HCT116 (cell line): ENCODE data around the gene CEP97. TPM values are rescaled to one million over a fixed set of nuclear protein-coding genes. Genes with fewer than 3 reads are reported as not detected.

ENCODE experiments used
- ATAC-seq: fragments of 200-7000 bp; cut with Tn5 transposase; 2 replicates; pipeline ENCODE4 v1.9.1; 2020; ENCODE audit warnings: mild to moderate bottlenecking, moderate library complexity
- BruUV-seq: library from RNA; stranded (reverse); fragments of 400-500 nt; replicated peaks from 2 replicates; lab custom pipeline; 2021; lab: Mats Ljungman, UMichigan
- CTCF ChIA-PET: fragments of 300-600 bp; sonication (Branson Sonifier 250); formaldehyde crosslinking; loops from one replicate; lab custom pipeline; 2021; ENCODE audit warnings: antibody characterized with exemption; lab: Charles Lee
- POLR2A ChIA-PET: fragments of 300-600, 350-600 bp; sonication (Branson Sonifier 250); formaldehyde crosslinking; loops from one replicate; lab custom pipeline; 2021; ENCODE audit warnings: antibody characterized with exemption; lab: Charles Lee
- RAD21 ChIA-PET, 2 experiments: fragments of 300-600 bp; sonication (Branson Sonifier 250); formaldehyde crosslinking; loops; one replicate each; lab custom pipeline; 2023; ENCODE audit warnings: low total read pairs in 2 of 2; ENCODE audit not compliant: uncharacterized antibody in 2 of 2, unreplicated experiment in 2 of 2, low non-redundant PET in 1 of 2; lab: Charles Lee
- DNase-seq: peaks from one replicate; pipeline ENCODE4 v3.0.0-alpha.2; 2010; ENCODE audit warnings: low read depth, low spot score
- H2AFZ ChIP-seq: fragments of 200-600 bp; shearing (Covaris generic), sonication (generic); 2 replicates; pipeline ENCODE4 v1.6.1; 2017; ENCODE audit warnings: low read depth, mixed run types, mixed read lengths, antibody characterized with exemption, low read length; ENCODE audit not compliant: poor library complexity, severe bottlenecking
- H3K27ac ChIP-seq: 2 replicates; pipeline ENCODE4 v1.5.1; 2012; ENCODE audit warnings: low read depth, low read length
- H3K27me3 ChIP-seq: fragments of 200-600 bp; sonication (generic); 2 replicates; pipeline ENCODE4 v1.6.1; 2016; ENCODE audit warnings: mixed run types, low read length, mixed read lengths; ENCODE audit not compliant: insufficient read depth
- H3K36me3 ChIP-seq, 2 experiments: fragments of 200-500 bp in 1 of 2; fragments of 200-600 bp in 1 of 2; sonication (Bioruptor generic) in 1 of 2; sonication (generic) in 1 of 2; 2 replicates each; pipeline versions ENCODE4 v1.5.1 to v1.6.1; 2014 to 2016; ENCODE audit warnings: low read length in 2 of 2, inconsistent platforms in 1 of 2, mixed read lengths in 1 of 2, mixed run types in 1 of 2; ENCODE audit not compliant: insufficient read depth in 2 of 2, control insufficient read depth in 1 of 2
- H3K4me1 ChIP-seq, 2 experiments: fragments of 200-600 bp in 1 of 2; sonication (generic) in 1 of 2; 2 replicates each; pipeline versions ENCODE4 v1.5.1 to v1.6.1; 2012 to 2017; ENCODE audit warnings: low read length in 2 of 2, inconsistent platforms in 1 of 2, mild to moderate bottlenecking in 1 of 2, mixed read lengths in 1 of 2, mixed run types in 1 of 2, moderate library complexity in 1 of 2; ENCODE audit not compliant: insufficient read depth in 2 of 2, control insufficient read depth in 1 of 2
- H3K4me2 ChIP-seq: fragments of 200-600 bp; sonication (generic); 2 replicates; pipeline ENCODE4 v1.6.1; 2017; ENCODE audit warnings: mixed run types, low read length, mixed read lengths
- H3K4me3 ChIP-seq, 2 experiments: fragments of 200-600 bp in 1 of 2; sonication (generic) in 1 of 2; replicated peaks in 1 of 2; 2 replicates each; pipeline ENCODE4 v1.5.1; 2011 to 2016; ENCODE audit warnings: low read length in 2 of 2, control low read depth in 1 of 2, low read depth in 1 of 2, mild to moderate bottlenecking in 1 of 2, mixed read lengths in 1 of 2, mixed run types in 1 of 2
- H3K79me2 ChIP-seq: fragments of 200-600 bp; sonication (generic); 2 replicates; pipeline ENCODE4 v1.6.1; 2017; ENCODE audit warnings: mild to moderate bottlenecking, mixed run types, low read length, moderate library complexity, mixed read lengths; ENCODE audit not compliant: insufficient read depth
- H3K9ac ChIP-seq: fragments of 200-600 bp; sonication (generic); 2 replicates; pipeline ENCODE4 v1.6.1; 2016; ENCODE audit warnings: low read length, mixed read lengths
- H3K9me2 ChIP-seq: fragments of 200-600 bp; sonication (generic), shearing (Covaris generic); 2 replicates; pipeline ENCODE4 v1.6.1; 2017; ENCODE audit warnings: mixed run types, mild to moderate bottlenecking, moderate library complexity; ENCODE audit not compliant: insufficient read depth
- H3K9me3 ChIP-seq, 2 experiments: fragments of 200-500 bp in 1 of 2; fragments of 200-600 bp in 1 of 2; sonication (Bioruptor generic) in 1 of 2; sonication (generic) in 1 of 2; 2 replicates each; pipeline ENCODE4 v1.6.1; 2014 to 2017; ENCODE audit warnings: low read length in 2 of 2, mixed read lengths in 2 of 2, inconsistent platforms in 1 of 2, low read depth in 1 of 2, mild to moderate bottlenecking in 1 of 2, mixed run types in 1 of 2, moderate library complexity in 1 of 2; ENCODE audit not compliant: control insufficient read depth in 1 of 2, insufficient read depth in 1 of 2
- H4K20me1 ChIP-seq: fragments of 200-600 bp; sonication (generic), shearing (Covaris generic); 2 replicates; pipeline ENCODE4 v1.6.1; 2017; ENCODE audit warnings: mixed run types, mild to moderate bottlenecking, moderate library complexity; ENCODE audit not compliant: insufficient read depth
- ATF3 ChIP-seq: IDR thresholded peaks from 2 replicates; pipeline ENCODE4 v1.6.1; 2012
- ELF1 ChIP-seq: IDR thresholded peaks from 2 replicates; pipeline ENCODE4 v1.6.1; 2012; ENCODE audit warnings: low read depth, borderline replicate concordance
- EZH2 ChIP-seq: fragments of 200-600 bp; sonication (generic); IDR thresholded peaks from 2 replicates; pipeline ENCODE4 v1.6.1; 2017; ENCODE audit warnings: antibody characterized with exemption, mixed run types
- EZH2phosphoT487 ChIP-seq: fragments of 200-600 bp; IDR thresholded peaks from 2 replicates; pipeline ENCODE4 v1.6.1; 2018; ENCODE audit warnings: antibody characterized with exemption, borderline replicate concordance
- FOSL1 ChIP-seq: IDR thresholded peaks from 2 replicates; pipeline ENCODE4 v1.6.1; 2012; ENCODE audit warnings: low read depth
- JUND ChIP-seq: IDR thresholded peaks from 2 replicates; pipeline ENCODE4 v1.6.1; 2012
- MAX ChIP-seq: IDR thresholded peaks from 2 replicates; pipeline ENCODE4 v1.6.1; 2012
- POLR2A ChIP-seq: IDR thresholded peaks from 2 replicates; pipeline ENCODE4 v1.7.0; 2011; ENCODE audit warnings: borderline replicate concordance; ENCODE audit not compliant: insufficient read depth, insufficient read length; ENCODE audit errors: extremely low read depth
- POLR2AphosphoS5 ChIP-seq: IDR thresholded peaks from 2 replicates; pipeline ENCODE4 v1.6.1; 2011; ENCODE audit warnings: mild to moderate bottlenecking, low read depth, low read length, moderate library complexity
- SIN3A ChIP-seq: IDR thresholded peaks from 2 replicates; pipeline ENCODE4 v1.6.1; 2012; ENCODE audit warnings: low read depth
- SP1 ChIP-seq: IDR thresholded peaks from 2 replicates; pipeline ENCODE4 v1.6.1; 2012; ENCODE audit warnings: low read depth
- TCF7L2 ChIP-seq: IDR thresholded peaks from 2 replicates; pipeline ENCODE4 v1.7.0; 2011; ENCODE audit warnings: borderline replicate concordance, inconsistent platforms; ENCODE audit not compliant: insufficient read depth, insufficient read length; ENCODE audit errors: extremely low read depth
- YY1 ChIP-seq: IDR thresholded peaks from 2 replicates; pipeline ENCODE4 v1.6.1; 2011; ENCODE audit warnings: low read length, low read depth, moderate library complexity, mild to moderate bottlenecking; ENCODE audit not compliant: insufficient replicate concordance; ENCODE audit errors: extremely low read depth
- ZBTB33 ChIP-seq: IDR thresholded peaks from 2 replicates; pipeline ENCODE4 v1.6.1; 2011; ENCODE audit warnings: mild to moderate bottlenecking, low read length, moderate library complexity; ENCODE audit not compliant: insufficient replicate concordance; ENCODE audit errors: extremely low read depth
- ZNF274 ChIP-seq: fragments of 200-500 bp; sonication (Bioruptor generic); IDR thresholded peaks from 2 replicates; pipeline ENCODE4 v1.6.1; 2014; ENCODE audit warnings: mild to moderate bottlenecking, low read depth, low read length, inconsistent platforms
- intact Hi-C: fragments of 100-400 bp; cut with micrococcal nuclease; formaldehyde crosslinking; loops from 2 replicates; pipeline ENCODE4 v1.10.0; 2022
- total RNA-seq: library from RNA; stranded (reverse); gene quantifications from one replicate; pipeline ENCODE4 v1.2.1, GENCODE V29; 2021; ENCODE audit not compliant: unreplicated experiment

The CEP97 gene
- total RNA-seq, 1 experiment from 2014 or later = 15.7 TPM

DNA sequence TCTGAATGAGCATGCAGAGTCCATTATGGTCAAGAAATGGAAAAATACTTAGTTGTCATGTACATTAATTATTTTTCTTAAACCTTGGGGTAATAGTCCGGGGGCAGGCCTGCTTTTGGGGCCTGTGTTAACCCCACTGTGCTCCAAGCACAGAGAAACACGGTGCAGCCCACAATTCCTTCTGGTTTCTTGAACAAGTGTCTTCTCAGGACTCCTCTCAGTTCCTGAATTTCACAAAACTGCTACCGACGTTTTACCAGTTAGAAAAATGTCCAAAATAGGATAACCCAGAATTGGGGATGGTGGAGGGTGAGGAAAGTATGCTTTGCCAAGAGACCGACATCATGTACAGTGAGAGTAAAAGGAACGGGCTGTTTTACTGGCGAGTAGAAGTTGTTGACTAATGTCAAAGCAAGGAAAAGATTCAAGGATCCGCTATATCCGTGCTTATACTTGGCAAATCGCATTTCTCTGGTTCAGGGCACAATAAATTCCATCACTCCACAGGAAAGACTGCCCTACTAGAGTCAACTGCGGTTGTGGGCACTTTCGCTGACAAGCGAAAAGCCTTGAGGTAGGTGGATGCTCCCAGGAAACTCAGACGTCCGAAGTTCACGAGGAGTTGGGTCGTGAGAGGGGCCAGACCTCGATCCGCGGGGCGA is 54.1 kb downstream of the CEP97 start:
- peak overlapping the region; percentile 48 for H3K9ac ChIP-seq
- ATAC-seq = no peak
- intact Hi-C loops = no loop called here

More for the DNA sequence above, 54.1 kb downstream of the CEP97 start:
- H3K27ac ChIP-seq = peak overlapping the region; percentile 60; the same call in 1 of the 2 replicates
- RAD21 ChIA-PET = no interaction called here
- H3K4me1 ChIP-seq = peaks cover 10 to 23% of the 10 kb centered on the region in 2 experiments; a peak in 3 of 4 replicates
- H2AFZ ChIP-seq = peak overlapping the region; percentile 50
- DNase-seq = no peak
- TF ChIP-seq MAX (no peak), POLR2AphosphoS5 (no peak), ZNF274 (no peak), FOSL1 (no peak), EZH2 (no peak), SP1 (no peak), TCF7L2 (no peak), JUND (no peak), POLR2A (no peak), SIN3A (no peak), ATF3 (no peak), YY1 (no peak), ELF1 (no peak), EZH2phosphoT487 (no peak), ZBTB33 (no peak)
- H4K20me1 ChIP-seq = no peaks in the 10 kb centered on the region
- H3K4me2 ChIP-seq = peak overlapping the region; percentile 87
- no peaks in the 10 kb centered on the region for H3K79me2 ChIP-seq
- CTCF ChIA-PET = interaction anchor here (0.9 kb wide), 1 partner anchor 24 kb away, joined by 3 read pairs; no protein-coding TSS in a partner anchor
- H3K9me3 ChIP-seq = no peaks in the 10 kb centered on the region
- POLR2A ChIA-PET = interaction anchor here (0.6 to 1.0 kb wide), 2 partner anchors 10 to 1237 kb away, joined by 3 read pairs; no protein-coding TSS in a partner anchor
- no peaks in the 10 kb centered on the region for H3K27me3 ChIP-seq
- no peaks in the 10 kb centered on the region for H3K36me3 ChIP-seq
- no peaks in the 10 kb centered on the region for H3K9me2 ChIP-seq
- BruUV-seq = no TSS peak
- H3K4me3 ChIP-seq = peak overlapping the region; percentile 59 to 71
